GM21717 (cell line): ENCODE data around the gene FAM177A1.

ENCODE experiments used
- ATAC-seq: cut with Tn5 transposase; IDR thresholded peaks from one replicate; pipeline ENCODE4 v1.9.1; 2021; ENCODE audit warnings: mild to moderate bottlenecking, moderate library complexity; ENCODE audit not compliant: unreplicated experiment

Gene FAM177A1

GRCh38 chr14:35122696-35123387 lies 76.8 kb downstream of the FAM177A1 start:
- ATAC-seq: peak; percentile 7

GRCh38 chr14:35123388-35123703 lies 77.3 kb downstream of the FAM177A1 start:
- ATAC-seq: no peak

GRCh38 chr14:35124127-35124526 lies 78.1 kb downstream of the FAM177A1 start:
- no peak for ATAC-seq
